ENCODE data around the gene ATAD2B.
"Not testable (repeated sequence)": the region's sequence is repeated elsewhere in the genome, so short reads cannot be mapped to it uniquely, and the experiment has no call there.

ATAD2B gene

DNA sequence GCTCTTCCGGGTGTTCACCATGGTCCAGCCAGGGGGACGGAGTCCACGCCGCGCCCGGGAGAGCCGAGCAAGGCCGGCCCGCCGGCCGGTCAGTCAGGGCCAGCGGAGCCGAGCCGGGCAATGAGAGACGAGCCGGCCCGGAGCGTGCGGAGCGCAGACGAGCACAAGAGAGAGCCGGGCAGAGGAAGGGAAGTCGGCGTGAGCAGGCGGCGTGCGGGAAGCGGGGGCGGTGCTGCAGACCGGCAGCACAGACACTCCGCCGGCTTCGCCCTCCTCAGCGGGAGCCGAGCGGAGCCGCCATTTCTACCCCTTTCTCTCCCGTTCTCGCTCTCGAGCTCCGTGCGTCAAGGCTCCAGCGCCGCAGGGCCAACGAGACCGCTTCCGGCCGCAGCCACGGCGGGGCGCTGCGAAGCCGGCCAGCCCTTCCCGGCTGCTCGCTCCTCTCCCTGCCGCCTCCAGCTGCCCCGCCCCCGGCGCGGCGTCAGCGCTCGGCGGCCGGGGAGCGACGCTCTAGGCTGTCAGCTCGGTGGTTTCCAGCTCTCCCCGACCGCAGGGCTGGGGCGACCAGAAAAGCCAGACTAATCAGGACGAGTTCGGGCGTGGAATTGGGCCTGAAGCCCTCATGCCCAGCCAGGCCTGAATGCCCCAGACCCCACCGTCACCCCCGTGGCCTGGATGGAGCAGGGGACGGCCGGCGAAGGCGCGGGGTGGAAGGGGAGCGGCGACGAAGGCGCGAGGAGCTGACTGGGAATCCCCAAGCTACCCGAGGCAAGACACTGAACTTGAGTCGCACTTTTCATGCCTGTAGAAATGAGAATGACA is at the start of gene ATAD2B:
Gene ATAD2B, minus strand, starts transcription at position 374 of the 822 bp plus-strand sequence. Its CDS starts 353 bp downstream, at position 21.
- no peak for FAIRE-seq

GRCh38 chr2:23967846-23968245 is 40.9 kb upstream of the ATAD2B start:
- FAIRE-seq, result no peak

- FAIRE-seq, result no peak
These were observed 27.5 kb upstream of the ATAD2B start for GRCh38 chr2:23954325-23955014.

DNA sequence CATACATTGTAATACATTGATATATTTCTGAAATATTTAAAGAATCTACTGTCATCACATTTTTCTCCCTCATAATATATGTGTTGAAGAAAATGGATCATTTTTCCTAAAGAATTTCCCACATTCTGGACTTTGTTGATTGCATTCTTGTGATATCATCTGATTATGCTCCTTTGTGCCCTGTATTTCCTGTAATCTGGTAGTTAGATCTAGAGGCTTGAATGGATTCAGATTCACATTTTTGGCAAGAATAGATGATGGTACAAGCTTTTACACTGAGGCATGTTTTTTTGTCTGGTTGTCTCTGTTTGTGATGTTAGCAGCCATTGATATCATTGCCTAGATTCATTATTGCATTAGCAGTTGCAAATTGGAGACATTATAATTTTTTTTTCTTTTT is 26.7 kb upstream of the ATAD2B start:
- no peak for FAIRE-seq

- FAIRE-seq, result not testable (repeated sequence)
These were observed 25.6 kb upstream of the ATAD2B start for GRCh38 chr2:23952558-23952957.

GRCh38 chr2:23947350-23947749 is 20.4 kb upstream of the ATAD2B start:
- no peak for FAIRE-seq

- no peak for FAIRE-seq
These were observed 18.1 kb upstream of the ATAD2B start for GRCh38 chr2:23944976-23945375.

DNA sequence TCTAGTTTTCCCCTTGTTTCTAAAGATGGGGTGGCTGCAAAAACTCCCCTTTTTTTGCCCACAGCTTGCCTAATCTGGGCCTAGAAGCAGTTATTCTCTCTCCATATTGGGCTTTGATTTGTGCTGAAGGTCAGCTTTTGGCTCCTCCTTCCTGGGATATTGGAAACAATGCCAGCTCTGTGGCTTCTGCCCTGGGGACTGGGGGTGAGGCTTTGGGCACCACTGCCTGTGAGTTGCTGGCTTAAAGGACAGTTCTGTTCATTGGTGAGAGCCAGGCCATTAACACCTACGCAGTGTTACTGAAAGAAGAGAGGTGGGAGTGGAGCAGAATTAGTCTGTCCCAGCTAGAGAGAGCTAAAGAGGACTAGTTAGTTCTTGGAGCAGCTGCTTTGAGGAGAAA is 17.6 kb upstream of the ATAD2B start:
- no peak for FAIRE-seq

GRCh38 chr2:23943666-23944065 is 16.7 kb upstream of the ATAD2B start:
- no peak for FAIRE-seq

- FAIRE-seq, result no peak
These were observed 14.7 kb upstream of the ATAD2B start for GRCh38 chr2:23941644-23942043.

- no peak for FAIRE-seq
These were observed 14.0 kb upstream of the ATAD2B start for GRCh38 chr2:23940718-23941620.

DNA sequence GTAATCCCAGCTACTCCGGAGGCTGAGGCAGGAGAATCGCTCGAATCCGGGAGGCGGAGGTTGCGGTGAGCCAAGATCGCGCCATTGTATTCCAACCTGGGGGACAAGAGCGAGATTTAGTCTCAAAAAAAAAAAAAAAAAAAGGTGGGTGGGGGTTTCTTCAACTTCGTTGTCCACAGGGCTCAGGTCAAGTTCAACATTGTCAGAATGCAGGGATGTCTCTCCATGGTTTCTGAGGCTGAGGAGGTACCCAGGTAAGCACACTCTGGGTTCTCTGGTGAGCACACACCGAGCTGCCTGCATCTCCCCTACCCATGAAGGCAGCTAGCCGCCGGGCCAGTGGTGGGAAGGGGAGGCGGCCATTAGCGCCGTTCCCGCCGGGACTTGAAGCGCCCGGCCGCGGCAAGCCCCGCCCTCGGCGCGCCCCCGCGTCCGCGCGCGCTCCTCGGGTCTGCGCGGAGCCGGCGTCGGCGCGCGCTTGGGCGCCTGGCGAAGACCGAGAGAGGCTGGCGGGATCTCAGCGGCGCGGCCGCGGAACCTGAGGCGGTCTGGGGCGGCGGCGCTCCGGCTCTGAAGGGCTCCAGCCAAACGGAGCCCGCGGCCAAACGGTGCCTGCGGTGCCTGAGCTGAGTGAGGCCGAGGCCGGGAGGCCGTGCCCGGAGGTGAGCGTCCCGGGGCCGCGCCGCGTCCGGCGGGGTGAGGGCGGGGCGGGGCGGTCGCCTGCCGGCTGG is 13.2 kb upstream of the ATAD2B start, which contains the start of gene UBXN2A:
Gene UBXN2A, plus strand, starts transcription at position 477 of the 731 bp plus-strand sequence. CDS start 17,852 bp downstream, outside the sequence.
- no peak for FAIRE-seq

GRCh38 chr2:23934259-23934658 is 7.3 kb upstream of the ATAD2B start:
- no peak for FAIRE-seq

GRCh38 chr2:23926290-23926749 is 603 bp downstream of the ATAD2B start:
- FAIRE-seq, result no peak

DNA sequence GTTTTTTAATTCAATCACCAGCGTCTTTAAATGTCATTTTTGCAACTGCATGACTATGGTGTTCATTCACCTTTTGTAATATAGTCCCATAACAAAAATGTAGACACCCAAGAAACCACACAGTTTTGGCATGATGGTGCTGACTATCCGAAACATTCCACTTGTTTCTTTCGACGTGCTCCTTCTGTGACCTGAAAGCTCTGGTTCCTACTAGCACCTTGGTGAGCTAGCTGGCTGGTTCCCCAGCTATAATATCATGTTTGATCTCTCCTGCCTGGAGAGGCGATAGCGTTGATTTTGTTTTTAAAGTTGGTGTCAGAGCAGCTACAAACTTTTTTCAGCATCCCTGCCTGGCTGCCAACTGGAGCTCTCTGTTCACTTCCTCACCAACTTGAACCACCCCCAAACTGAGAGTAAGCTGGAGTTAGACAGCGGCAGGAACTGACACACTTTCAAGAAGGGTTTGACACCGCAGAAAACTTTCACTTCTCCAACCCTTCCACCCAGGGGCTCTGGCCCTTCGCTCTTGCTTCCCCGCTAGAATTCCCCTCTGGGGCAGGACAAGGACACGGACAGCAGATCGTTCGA is 1.1 kb downstream of the ATAD2B start:
- no peak for FAIRE-seq

GRCh38 chr2:23924589-23925359 is 2.1 kb downstream of the ATAD2B start:
- no peak for FAIRE-seq

DNA sequence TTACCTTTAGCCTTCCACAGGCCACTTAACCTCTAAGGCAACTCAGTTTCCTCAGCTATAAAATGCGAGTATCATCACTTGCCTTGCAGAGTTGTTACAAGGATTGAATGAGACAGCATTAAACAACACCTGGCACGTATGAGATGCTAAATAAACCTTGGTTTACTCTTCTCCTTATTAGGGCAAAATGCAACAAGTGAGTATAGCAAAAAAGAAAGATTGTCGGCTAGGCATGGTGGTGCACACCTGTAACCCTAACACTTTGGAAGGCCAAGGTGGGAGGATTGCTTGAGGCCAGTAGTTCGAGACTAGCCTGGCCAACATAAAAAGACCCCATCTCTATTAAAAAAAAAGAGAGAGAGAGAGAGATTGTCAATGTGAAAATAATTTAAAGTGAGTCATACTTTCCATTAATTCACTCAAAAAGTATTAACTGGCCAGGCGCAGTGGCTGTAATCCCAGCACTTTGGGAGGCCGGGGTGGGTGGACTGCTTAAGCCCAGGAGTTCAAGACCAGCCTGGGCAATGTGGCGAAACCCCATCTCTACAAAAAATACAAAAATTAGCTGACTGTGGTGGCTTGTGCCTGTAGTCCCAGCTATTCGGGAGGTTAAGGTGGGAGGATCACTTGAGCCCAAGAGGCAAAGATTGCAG is 8.0 kb downstream of the ATAD2B start:
- FAIRE-seq, result no peak

- no peak for FAIRE-seq
These were observed 10.1 kb downstream of the ATAD2B start for GRCh38 chr2:23916727-23917405.

DNA sequence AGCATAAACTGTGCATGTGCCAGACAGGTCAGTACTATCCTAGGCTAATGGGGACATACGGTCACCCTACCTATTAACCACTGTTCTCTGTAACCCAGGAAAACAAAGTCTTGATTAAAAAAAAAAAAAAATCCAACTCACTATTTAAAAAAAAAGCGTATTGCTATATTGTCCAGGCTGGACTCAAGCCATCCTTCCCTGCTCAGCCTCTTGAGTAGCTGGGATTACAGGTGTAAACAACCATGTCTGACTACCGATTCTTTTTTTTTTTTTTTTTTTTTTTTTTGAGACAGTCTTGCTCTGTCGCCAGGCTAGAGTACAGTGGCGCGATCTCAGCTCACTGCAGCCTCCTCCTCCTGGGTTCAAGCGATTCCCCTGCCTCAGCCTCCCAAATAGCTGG is 11.6 kb downstream of the ATAD2B start:
- FAIRE-seq, result no peak

- FAIRE-seq, result no peak
These were observed 14.9 kb downstream of the ATAD2B start for GRCh38 chr2:23912054-23912453.

Data from A204.1 (cell line).